HFFc6 (cell line): ENCODE measurements around the gene RAI1. TPM values are rescaled to one million over a fixed set of nuclear protein-coding genes. Genes with fewer than 3 reads are reported as not detected.

ENCODE experiments used
- DNase-seq: peaks from one replicate; pipeline ENCODE4 v3.0.0-alpha.2; 2018
- H3K27ac Mint-ChIP-seq: 2 replicates; pipeline ENCODE4 v1.8.0; 2020; ENCODE audit warnings: mild to moderate bottlenecking, mixed read lengths
- H3K27me3 Mint-ChIP-seq: 2 replicates; pipeline ENCODE4 v1.8.0; 2021; ENCODE audit warnings: mild to moderate bottlenecking, moderate library complexity, mixed read lengths; ENCODE audit not compliant: insufficient read depth
- H3K36me3 Mint-ChIP-seq: 2 replicates; pipeline ENCODE4 v1.8.0; 2021; ENCODE audit warnings: low read depth, mixed read lengths
- H3K4me1 Mint-ChIP-seq: 2 replicates; pipeline ENCODE4 v1.8.0; 2020; ENCODE audit warnings: low read depth, mixed read lengths
- H3K4me3 Mint-ChIP-seq: 2 replicates; pipeline ENCODE4 v1.8.0; 2020; ENCODE audit warnings: mild to moderate bottlenecking, moderate library complexity, mixed read lengths
- H3K9me3 Mint-ChIP-seq: 2 replicates; pipeline ENCODE4 v1.8.0; 2020; ENCODE audit warnings: mild to moderate bottlenecking, mixed read lengths
- CTCF ChIP-seq: fragments of 200-600 bp; sonication (generic); IDR thresholded peaks from 2 replicates; pipeline ENCODE4 v1.5.0; 2021; ENCODE audit warnings: antibody characterized with exemption, mild to moderate bottlenecking
- total RNA-seq, 6 experiments: library from RNA; stranded (reverse); fragmentation: NEBNext Ultra II Directional; extraction: Animal tissue kit (Norgen Biotek cat#: 25700); gene quantifications; 2 replicates in 1 of 6; 3 replicates in 5 of 6; pipeline ENCODE4 v1.2.3, GENCODE V29; 2021

RAI1 gene
- total RNA-seq, 6 experiments from 2014 or later: 26.9 to 29.3 (median 29.0) TPM

- H3K4me1 Mint-ChIP-seq: peaks cover 37% of the 10 kb centered on the region
- no peak for TF ChIP-seq CTCF
- H3K27ac Mint-ChIP-seq: no peak overlapping the region
- H3K36me3 Mint-ChIP-seq: no peaks in the 10 kb centered on the region
- DNase-seq: no peak
- peaks cover 4% of the 10 kb centered on the region for H3K27me3 Mint-ChIP-seq
- H3K9me3 Mint-ChIP-seq: no peaks in the 10 kb centered on the region
- peak overlapping the region; percentile 74 for H3K4me3 Mint-ChIP-seq
Observed at GRCh38 chr17:17783825-17784656, 102.8 kb downstream of the RAI1 start.

- no peak overlapping the region for H3K4me3 Mint-ChIP-seq
- peak; percentile 56; the same call in 1 of the 2 replicates for TF ChIP-seq CTCF
- DNase-seq: no peak
- H3K27me3 Mint-ChIP-seq: peaks cover 4% of the 10 kb centered on the region
- peaks cover 37% of the 10 kb centered on the region for H3K4me1 Mint-ChIP-seq
- H3K36me3 Mint-ChIP-seq: no peaks in the 10 kb centered on the region
- peak overlapping the region; percentile 16; the same call in 1 of the 2 replicates for H3K27ac Mint-ChIP-seq
- no peaks in the 10 kb centered on the region for H3K9me3 Mint-ChIP-seq
Observed at GRCh38 chr17:17784657-17785267, 103.5 kb downstream of the RAI1 start.

GRCh38 chr17:17785407-17785806, 104.1 kb downstream of the RAI1 start:
- no peaks in the 10 kb centered on the region for H3K9me3 Mint-ChIP-seq
- H3K36me3 Mint-ChIP-seq: no peaks in the 10 kb centered on the region
- H3K4me3 Mint-ChIP-seq: no peak overlapping the region; the same call in 1 of the 2 replicates
- no peak overlapping the region; the same call in 1 of the 2 replicates for H3K27ac Mint-ChIP-seq
- no peak for TF ChIP-seq CTCF
- peaks cover 37% of the 10 kb centered on the region for H3K4me1 Mint-ChIP-seq
- H3K27me3 Mint-ChIP-seq: peaks cover 3% of the 10 kb centered on the region
- DNase-seq: no peak

- Mint-ChIP-seq H3K9me3 (no peaks in the 10 kb centered on the region), H3K27ac (no peak overlapping the region), H3K4me1 (peaks cover 28% of the 10 kb centered on the region), H3K36me3 (no peaks in the 10 kb centered on the region), H3K27me3 (peaks cover 3% of the 10 kb centered on the region), H3K4me3 (no peak overlapping the region)
- TF ChIP-seq CTCF: no peak
- no peak for DNase-seq
Observed at GRCh38 chr17:17786998-17787397, 105.7 kb downstream of the RAI1 start.

GRCh38 chr17:17787568-17787967, 106.3 kb downstream of the RAI1 start:
- no peak for TF ChIP-seq CTCF
- no peak for DNase-seq
- H3K4me1 Mint-ChIP-seq: peaks cover 28% of the 10 kb centered on the region
- H3K4me3 Mint-ChIP-seq: no peak overlapping the region
- H3K27ac Mint-ChIP-seq: no peak overlapping the region
- H3K27me3 Mint-ChIP-seq: peaks cover 3% of the 10 kb centered on the region
- H3K9me3 Mint-ChIP-seq: no peaks in the 10 kb centered on the region
- no peaks in the 10 kb centered on the region for H3K36me3 Mint-ChIP-seq
